HUDEP-2 (cell line): ENCODE data around the gene PITPNM2.

Experiments
- DNase-seq, 76 experiments: peaks; one replicate each; lab custom pipeline; 2025; ENCODE audit not compliant: unreplicated experiment in 76 of 76; lab: John Stamatoyannopoulos, UW

PITPNM2 gene

DNA sequence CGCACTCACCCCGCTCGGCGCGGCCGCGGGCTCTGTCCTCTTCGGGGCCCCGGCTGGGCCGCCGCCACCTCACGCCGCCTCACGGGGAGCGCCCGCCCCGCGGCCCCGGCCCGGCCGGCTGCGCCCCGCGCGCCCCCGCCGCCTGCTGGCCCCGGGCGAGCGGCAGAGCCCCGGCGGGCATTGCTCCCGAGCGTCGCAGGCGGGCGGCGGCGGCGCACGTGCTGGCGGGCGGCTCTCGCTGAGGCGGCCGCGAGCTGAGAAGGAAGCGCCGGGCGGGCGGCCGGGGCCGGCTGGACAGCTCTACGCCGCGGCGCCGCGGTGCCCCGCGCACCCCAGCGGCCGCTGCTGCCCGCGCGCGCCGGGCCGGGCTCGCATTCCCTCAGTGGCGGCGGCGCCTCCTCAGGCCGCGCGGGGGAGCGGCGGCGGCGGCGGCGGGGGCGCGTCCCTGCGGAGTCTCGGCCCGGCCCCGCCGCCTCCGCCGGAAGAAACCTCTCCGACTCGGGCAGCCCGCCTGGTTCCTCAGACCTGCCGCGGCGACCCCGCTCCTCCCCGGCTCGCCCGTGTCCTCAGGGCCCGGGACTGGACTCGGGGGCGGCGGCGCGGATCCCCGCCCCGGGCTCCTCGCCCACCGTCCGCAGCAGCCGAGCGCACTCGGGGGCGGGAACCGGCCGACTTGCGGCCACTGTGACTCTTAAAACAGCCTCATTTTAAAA, at the start of gene PITPNM2:
Gene PITPNM2 (minus strand): TSS at position 347 of the 713 bp plus-strand sequence. CDS start 116,500 bp downstream, outside the sequence.
- DNase-seq = peak in 24 of 76 experiments; percentile 9 to 48 (median 27)

DNA sequence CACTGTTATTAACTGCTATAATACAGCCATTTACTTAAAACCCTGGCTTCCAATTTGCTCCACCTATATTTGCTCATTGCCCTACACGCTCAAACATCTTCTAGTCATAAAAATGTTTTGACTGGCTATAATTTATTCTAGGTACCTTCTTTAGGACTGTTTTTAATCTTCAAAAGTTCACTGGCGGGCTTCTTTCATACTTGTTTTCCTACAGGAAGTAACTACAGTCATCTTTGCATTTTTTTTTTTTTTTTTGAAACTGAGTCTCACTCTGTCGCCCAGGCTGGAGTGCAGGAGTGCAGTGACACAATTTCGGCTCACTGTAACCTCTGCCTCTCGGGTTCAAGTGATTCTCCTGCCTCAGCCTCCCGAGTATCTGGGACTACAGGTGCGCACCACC, 49.5 kb upstream of the PITPNM2 start:
- DNase-seq = no peak

DNA sequence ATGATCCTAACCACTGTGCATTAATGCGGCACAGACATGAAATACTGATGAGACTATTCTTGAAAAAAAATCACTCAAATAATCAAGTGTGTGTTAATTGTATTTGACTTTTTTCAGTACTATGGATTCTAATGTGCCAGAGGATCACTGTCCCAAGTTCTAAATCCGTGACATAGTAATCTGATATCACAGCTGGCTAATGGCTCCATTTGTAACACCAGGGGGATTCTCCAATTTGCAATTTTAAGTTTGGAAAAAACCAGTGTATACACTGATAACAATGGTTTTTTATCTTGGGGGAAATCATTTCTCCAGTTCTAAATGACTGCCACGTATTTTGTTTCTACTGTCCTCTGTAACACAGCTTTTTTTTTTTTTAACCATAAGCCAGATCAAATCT, 49.0 kb upstream of the PITPNM2 start:
- no peak for DNase-seq

DNA sequence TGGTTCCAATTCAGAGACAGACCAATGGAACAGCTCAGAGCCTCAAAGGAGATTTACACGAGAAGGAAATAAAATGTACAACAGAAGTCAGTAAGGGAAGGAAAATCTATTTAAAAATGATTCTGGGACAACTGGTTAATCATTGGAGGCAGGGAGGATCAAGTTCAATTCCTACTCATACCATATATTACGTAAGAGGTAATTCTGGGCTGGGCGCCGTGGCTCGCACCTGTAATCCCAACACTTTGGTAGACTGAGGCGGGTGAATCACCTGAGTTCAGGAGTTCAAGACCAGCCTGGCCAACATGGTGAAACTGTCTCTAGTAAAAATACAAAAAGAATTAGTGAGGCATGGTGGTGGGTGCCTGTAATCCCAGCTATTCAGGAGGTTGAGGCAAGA, 36.7 kb upstream of the PITPNM2 start:
- DNase-seq = no peak

DNA sequence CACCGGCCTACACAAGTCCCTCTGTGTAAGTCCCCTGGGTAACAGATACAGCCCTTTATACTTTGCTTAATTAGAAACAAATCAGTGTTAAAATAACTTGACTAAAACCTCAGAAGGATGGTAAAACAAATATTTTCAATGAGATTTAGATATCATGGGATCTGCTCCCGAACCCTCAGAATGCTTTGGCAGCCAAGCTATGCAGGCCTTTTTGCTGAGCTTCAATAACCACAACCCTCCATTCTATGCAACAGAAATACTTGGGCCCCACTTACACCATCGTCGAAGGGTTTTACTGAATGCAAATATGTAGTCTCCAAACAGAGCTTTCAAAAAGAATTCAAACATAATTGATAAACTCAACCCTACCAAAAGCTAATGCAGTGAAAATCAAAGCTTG, 29.3 kb upstream of the PITPNM2 start:
- no peak for DNase-seq

DNA sequence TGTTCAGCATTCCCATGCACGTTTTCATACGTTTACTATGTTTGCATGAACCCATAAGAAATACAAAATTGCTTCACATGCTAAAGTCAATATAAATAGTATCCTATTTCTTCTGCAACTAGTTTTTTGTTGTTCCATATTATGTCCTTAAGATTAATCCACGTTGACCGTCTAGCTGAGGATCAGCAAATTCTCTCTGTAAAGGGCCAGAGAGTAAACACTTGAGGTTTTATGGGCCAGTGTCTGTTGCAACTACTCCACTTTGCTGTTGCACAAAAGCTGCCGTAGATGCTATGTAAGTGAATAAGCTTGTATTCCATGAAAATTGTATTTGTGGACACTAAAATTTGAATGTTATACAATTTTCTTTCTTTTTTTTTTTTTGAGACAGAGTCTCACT, 21.1 kb upstream of the PITPNM2 start:
- DNase-seq = no peak

DNA sequence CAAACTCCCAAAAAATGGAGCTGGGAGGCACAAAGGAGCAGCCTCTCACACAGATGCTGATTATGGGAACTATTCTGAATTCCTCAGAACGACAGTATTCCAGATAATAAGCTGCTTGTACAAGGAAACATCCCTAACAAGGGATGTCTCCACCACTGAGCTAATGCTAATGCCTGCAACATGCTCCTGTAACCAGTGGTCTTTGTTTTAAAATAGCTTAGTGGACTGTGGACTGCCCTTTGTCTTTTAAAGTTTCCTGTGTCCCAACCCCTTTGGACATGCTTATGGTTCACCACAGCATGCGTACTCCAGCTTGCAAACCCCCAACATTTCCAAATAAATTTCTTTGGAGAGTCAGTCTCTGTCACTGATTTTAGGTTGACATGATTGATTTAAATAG, 16.4 kb upstream of the PITPNM2 start:
- no peak for DNase-seq

DNA sequence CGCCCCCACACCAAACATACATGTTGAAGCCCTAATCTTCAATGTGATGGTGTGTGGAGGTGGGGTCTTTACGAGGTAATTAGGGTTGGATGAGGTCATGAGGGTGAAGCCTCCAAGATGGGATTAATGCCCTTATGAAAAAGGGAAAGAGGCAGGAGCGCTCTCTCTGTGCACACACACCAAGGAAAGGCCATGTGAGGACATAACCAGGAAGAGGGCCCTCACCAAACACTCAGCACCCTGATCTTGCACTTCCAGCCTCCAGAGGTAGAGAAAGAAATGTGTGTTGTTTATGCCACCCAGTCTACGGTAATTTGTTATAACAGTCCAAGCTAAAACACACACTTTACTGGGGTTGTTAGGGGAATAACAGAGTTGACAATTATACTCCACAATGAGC, 14.6 kb upstream of the PITPNM2 start:
- DNase-seq = no peak

DNA sequence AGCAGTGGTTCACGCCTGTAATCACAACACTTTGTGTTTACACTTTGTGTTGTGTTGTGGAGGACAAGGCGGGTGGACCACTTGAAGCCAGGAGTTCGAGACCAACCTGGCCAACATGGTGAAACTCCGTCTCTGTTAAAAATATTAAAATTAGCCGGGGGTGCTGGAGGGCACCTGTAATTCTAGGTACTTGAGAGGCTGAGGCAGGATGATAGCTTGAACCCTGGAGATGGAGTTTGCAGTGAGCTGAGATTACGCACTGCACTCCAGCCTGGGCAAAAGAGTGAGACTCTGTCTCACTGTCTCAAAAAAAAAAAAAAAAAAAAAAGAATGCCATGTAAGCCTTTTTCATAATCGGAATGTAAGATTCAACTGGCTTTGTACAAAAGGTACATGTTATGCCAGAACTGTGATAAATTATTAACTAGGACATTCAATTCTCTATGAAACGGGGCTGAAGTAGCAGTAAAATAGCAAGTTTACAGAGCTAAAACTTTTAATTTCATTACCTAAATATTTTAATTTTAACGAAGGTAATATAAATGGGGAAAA, 13.9 kb upstream of the PITPNM2 start:
- no peak for DNase-seq

DNA sequence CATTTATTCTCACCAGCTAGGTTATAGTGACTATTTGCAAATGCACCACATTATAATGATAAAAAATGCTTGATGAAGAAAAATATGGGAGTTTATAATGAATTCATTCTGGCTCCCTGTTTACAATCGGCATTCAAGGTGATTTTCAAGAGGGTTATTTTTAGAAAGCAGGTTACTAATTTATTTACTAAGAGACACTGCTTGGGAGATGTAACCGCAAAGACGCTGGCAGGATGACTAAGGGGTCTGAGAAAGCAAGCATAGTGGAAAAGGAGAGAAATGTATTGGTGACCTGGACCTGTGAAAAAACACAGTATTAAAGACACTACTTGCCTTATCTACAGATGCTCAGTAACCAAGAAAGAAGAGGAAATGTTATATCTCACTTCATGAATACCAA, 13.3 kb upstream of the PITPNM2 start:
- DNase-seq = no peak

DNA sequence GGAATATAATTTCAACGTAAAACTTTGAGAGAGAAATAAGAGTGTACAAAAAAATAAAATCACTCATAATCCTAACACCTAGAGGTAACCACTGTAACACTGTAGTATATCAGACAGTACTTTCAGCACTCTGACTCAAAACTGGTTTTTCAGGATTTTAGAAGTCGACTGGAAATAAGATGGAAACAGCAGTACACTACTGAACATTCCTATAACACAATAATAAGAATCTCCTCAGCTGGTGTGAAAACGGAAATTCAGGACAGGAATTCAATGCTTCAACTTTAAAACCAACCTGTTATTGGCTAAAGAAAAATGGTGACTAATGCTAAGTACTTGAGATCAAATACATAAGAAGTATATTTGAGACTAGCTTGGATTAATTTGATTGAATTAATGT, 12.3 kb upstream of the PITPNM2 start:
- no peak for DNase-seq

DNA sequence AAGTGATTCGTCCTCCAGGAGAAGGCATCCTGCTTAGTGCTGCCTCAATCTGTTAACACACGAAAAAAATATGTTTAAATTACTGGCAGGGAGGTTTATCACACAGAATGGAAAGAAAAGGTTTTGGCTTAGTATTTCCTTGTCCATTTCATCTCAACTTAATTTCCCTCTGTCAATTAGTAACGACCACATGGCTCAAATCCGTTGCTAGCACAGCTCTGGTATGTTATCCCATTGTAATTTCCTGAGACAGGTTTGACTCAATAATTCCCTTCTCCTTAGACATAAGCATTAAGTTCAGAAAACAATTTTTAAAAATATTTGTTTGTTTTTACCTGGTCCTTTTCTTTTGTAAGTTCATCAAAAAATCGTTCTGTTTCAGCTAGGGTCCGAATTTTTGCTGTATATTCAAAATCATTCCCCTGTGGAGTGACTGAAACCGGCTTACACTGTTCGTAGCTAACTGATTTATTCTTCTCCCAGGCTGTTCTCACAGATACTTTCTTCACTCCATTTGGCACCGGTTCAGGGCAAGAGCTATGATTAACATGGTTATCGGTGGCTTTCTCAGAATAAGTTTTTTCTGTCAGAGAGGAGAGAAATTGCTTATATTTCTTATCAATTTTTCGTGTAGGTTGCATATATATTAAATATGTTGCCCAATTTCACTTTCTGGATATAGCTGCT, 10.1 kb upstream of the PITPNM2 start:
- no peak for DNase-seq

DNA sequence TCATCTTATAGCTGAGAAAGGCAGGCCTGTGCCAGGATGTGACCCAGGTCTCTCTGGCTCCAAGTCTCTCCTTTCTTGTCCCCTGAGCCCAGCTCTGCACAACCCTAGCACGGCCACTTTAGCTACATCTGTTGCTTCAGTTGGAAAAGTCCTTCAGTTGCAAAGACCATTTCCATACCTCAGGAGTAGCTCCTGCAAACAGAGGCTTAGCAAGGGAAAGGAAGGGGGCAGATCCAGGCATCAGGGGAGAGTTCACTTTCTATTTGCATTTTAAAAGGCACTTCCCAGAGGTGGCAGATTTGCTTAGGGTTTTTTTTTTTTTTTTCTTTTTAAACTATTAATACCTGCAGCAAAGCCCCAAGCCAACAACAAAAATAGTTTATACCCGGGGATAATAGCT, 3.0 kb upstream of the PITPNM2 start:
- no peak for DNase-seq

DNA sequence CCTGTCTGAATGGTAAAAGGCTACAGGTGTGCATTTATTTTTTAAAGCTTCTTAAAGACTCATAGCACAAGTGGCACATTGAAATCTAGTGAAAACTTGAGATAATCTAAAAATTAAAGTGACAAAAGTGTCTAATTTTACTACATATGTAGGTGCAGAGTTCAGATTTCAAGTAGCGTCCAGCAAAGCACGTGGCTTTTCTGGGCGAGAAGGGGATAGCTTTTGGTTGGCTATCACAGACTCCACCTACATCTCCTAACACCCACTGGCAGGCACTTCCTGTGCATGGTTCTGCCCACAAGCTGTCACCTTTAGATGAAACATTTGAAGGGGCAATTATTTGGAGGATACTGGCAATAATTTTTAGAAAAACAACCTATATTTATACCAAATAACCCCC, 1.9 kb upstream of the PITPNM2 start:
- no peak for DNase-seq

DNA sequence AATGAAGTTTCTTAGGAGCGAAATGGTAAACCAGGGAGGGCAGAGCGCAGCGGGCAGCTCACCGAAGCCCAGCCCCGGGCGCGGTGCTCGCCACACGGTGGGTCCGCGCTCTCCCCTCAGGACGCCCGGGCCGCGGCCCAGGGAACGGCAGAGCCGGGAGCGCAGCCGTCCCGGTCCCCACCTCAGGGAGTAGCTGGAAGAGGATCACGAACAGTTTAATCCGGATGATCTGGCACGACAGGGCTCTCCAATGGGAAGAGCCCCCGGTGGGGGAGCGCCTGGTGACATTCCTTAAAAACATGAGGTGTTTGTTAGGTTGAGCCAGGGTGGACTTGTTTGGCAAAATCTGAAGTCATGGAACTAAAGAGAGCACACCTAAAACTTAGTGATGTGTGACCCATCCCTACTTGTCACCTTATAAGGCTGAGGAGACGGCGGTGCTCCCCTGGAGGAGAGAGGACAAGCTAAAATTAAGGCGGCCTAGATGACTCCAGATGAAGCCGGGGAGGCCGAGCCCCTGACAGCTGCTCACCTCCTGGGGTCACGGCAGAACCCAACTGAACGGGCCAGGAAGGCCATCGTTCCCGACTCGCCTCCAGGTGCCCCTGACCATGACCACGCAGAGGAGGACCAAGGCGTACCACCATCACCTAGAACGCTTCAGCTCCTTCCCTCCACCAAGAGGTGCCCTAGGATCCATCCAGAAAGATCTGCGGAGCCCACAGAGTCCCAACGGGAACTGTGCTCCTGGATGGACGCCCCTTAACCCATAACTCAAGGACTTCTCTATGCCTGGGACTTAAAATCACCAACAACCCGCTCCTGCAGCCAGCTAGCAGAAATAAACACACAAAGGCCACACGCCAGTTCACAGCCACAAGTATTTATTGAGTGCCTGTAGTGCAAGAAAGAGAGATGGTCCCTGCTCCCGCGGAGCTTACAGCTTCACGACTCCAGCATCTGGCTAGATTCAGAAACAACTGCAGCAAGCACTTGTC, 866 bp upstream of the PITPNM2 start:
- DNase-seq = no peak

DNA sequence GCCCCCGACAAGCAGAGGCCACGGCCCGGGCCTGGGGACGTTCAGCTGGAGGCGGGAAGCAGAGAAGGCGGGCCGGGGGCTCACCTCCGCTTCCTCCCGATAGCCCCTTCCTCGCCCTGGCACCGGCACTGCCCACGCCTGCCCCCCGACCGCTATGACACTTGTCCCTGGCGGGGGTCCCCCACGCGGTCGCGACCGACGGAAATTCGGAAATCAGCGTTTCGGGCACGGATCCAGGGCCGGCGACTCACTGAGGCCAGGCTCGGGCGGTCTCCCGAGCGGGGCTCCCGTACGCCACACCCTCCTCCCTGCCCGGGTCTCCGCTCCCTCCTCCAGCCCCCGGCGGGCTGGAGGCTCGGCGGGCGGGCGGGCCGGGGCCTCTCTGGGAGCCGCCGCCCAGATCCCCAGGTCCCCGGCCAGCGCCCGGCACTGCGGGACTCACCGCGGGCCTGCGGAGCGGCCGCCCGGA, 581 bp downstream of the PITPNM2 start:
- DNase-seq = peak in 4 of 76 experiments; percentile 10 to 18 (median 14)

DNA sequence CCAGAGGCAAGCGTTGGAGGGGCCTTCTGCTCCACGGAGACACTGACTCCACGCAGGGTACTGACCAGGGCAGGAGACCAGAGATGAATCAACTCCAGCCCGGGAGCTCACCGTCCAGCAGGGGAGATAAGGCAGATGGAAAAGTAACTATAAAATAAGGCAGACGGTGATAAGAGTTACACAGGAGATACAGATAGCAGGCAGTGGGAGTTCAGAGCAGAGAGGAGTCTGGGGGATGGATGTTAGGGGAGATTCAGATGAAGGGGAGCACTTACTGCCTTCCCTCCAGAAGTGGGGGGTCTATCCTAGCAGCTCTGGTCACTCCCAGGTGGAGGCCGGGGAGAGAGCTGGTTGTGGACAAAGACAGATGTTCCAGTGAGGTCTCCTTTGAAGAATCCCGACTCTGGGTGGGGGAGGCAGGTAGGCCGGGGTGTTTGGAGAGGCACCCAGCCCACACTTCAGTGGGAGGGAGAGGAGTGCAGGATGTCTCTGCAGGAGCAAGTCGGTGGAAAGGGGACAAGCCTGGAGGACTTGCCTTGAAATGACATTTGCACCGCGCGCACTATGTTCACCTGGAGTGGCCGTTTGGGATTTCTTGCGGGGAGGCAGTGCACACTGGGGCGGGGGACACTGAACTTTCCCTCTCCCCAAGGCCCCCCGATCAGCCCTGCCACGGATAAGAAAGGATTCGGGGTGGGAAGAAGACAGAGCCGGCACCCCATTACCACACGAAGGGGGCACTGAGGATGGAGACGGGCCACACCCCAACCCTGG, 1.2 kb downstream of the PITPNM2 start:
- DNase-seq = peak in 14 of 76 experiments; percentile 7 to 49 (median 23)

DNA sequence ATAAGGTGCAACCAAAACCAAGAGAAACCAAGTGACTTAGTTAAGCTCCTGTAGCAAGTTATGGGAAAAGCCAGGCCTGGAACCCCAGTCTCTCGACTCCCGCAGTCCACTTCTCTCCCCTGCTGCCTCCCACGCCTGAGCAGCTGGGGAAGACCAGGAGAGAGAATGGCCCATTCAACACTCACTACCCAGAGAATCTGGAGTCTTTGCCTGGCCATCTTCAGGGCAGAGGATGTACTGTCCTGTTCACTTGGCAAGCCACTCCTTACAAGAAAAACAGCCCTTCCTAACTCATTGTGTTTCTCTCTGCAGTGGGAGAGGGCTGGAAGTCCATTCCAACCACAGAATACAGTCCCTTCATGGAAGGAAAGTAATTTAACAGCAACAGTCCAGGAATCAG, 1.8 kb downstream of the PITPNM2 start:
- no peak for DNase-seq

DNA sequence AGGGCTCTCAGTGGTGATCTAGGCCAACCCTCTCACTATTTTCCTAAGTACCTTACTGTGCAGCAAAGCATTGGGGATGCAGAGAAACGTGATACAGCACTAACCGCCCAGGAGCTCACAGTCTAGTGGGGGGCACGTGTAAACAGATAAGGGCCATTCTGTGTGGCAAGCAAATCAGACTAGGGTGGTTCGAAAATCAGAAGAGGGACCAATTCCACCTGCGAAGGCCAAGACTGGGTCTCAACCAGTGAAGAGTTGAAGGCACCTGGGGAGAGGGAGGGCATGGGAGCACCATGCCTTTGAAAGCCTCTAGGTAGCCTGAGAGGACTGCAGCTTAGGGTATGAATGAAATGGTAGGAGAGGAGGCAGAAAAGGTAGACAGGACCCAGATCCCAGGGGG, 2.2 kb downstream of the PITPNM2 start:
- no peak for DNase-seq

DNA sequence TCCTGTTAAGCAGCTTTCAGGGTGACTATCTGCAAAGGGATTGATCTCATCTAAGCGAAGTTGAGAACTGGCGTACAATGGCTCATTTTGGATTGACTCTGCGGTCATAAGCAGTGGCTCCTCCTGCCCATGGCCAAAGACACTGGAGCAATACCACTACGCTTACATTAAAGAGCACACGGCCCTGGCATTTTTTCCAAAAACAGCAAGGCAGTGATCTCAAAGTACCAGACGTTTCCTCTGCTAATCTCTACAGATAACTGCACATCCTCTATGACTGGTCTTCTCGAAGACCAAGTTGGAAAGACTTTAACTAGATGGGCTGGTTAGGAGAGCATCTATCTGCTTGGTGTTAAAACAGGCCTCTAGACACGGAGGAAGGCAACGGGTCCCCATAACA, 2.7 kb downstream of the PITPNM2 start:
- no peak for DNase-seq
